HEK293 (cell line): ENCODE results near the gene IGDCC3.
A peak's percentile ranks its signal among the peaks of the same experiment; 100 is the strongest.

ENCODE experiments used
- PRDM6 ChIP-seq: fragments of 450-650 bp; formaldehyde crosslinking; IDR thresholded peaks from 2 replicates; pipeline ENCODE4 v1.5.1; 2017; ENCODE audit warnings: missing biosample characterization, missing genetic modification characterization
- REPIN1 ChIP-seq: fragments of 450-650 bp; formaldehyde crosslinking; IDR thresholded peaks from 2 replicates; pipeline ENCODE4 v1.5.1; 2017; ENCODE audit warnings: missing biosample characterization, missing genetic modification characterization, low read depth
- ZBTB20 ChIP-seq: fragments of 450-650 bp; formaldehyde crosslinking; IDR thresholded peaks from 2 replicates; pipeline ENCODE4 v1.5.1; 2016; ENCODE audit warnings: missing biosample characterization, missing genetic modification characterization
- ZBTB8A ChIP-seq: fragments of 450-650 bp; formaldehyde crosslinking; IDR thresholded peaks from 2 replicates; pipeline ENCODE4 v1.5.1; 2016; ENCODE audit warnings: missing biosample characterization, missing genetic modification characterization
- ZNF138 ChIP-seq: fragments of 450-650 bp; formaldehyde crosslinking; IDR thresholded peaks from 2 replicates; pipeline ENCODE4 v1.5.1; 2016; ENCODE audit warnings: missing biosample characterization, missing genetic modification characterization, borderline replicate concordance
- ZNF202 ChIP-seq: fragments of 450-650 bp; formaldehyde crosslinking; IDR thresholded peaks from 2 replicates; pipeline ENCODE4 v1.5.1; 2016; ENCODE audit warnings: missing biosample characterization, missing genetic modification characterization, borderline replicate concordance
- ZNF391 ChIP-seq: fragments of 450-650 bp; formaldehyde crosslinking; IDR thresholded peaks from 2 replicates; pipeline ENCODE4 v1.5.1; 2016; ENCODE audit warnings: low read depth, missing biosample characterization, missing genetic modification characterization, borderline replicate concordance
- ZNF707 ChIP-seq: fragments of 450-650 bp; formaldehyde crosslinking; IDR thresholded peaks from 2 replicates; pipeline ENCODE4 v1.5.1; 2016; ENCODE audit warnings: missing biosample characterization, missing genetic modification characterization
- ZNF777 ChIP-seq: fragments of 450-650 bp; formaldehyde crosslinking; IDR thresholded peaks from 2 replicates; pipeline ENCODE4 v1.5.1; 2017; ENCODE audit warnings: missing biosample characterization, missing genetic modification characterization, borderline replicate concordance
- TF ChIP-seq, protein P1 (sequence below): fragments of 450-650 bp; formaldehyde crosslinking; IDR thresholded peaks from 2 replicates; pipeline ENCODE4 v1.5.1; 2016; ENCODE audit warnings: missing biosample characterization, missing genetic modification characterization
- TF ChIP-seq, protein P2 (sequence below): fragments of 450-650 bp; formaldehyde crosslinking; optimal IDR thresholded peaks from 2 replicates; pipeline ENCODE3; 2016; ENCODE audit warnings: missing biosample characterization, mild to moderate bottlenecking, missing genetic modification characterization
- TF ChIP-seq, protein P3 (sequence below): fragments of 450-650 bp; formaldehyde crosslinking; IDR thresholded peaks from 2 replicates; pipeline ENCODE4 v1.5.1; 2017; ENCODE audit warnings: missing biosample characterization, missing genetic modification characterization
- TF ChIP-seq, protein P4 (sequence below): fragments of 450-650 bp; formaldehyde crosslinking; conservative IDR thresholded peaks from 2 replicates; pipeline ENCODE4 v1.5.1; 2016; ENCODE audit warnings: low read depth, missing biosample characterization, missing genetic modification characterization
- TF ChIP-seq, protein P5 (sequence below): fragments of 450-650 bp; formaldehyde crosslinking; IDR thresholded peaks from 2 replicates; pipeline ENCODE4 v1.5.1; 2016; ENCODE audit warnings: missing biosample characterization, missing genetic modification characterization, borderline replicate concordance
- TF ChIP-seq, protein P6 (sequence below): fragments of 450-650 bp; formaldehyde crosslinking; IDR thresholded peaks from 2 replicates; pipeline ENCODE4 v1.5.1; 2016; ENCODE audit warnings: missing biosample characterization, missing genetic modification characterization

Gene IGDCC3

DNA sequence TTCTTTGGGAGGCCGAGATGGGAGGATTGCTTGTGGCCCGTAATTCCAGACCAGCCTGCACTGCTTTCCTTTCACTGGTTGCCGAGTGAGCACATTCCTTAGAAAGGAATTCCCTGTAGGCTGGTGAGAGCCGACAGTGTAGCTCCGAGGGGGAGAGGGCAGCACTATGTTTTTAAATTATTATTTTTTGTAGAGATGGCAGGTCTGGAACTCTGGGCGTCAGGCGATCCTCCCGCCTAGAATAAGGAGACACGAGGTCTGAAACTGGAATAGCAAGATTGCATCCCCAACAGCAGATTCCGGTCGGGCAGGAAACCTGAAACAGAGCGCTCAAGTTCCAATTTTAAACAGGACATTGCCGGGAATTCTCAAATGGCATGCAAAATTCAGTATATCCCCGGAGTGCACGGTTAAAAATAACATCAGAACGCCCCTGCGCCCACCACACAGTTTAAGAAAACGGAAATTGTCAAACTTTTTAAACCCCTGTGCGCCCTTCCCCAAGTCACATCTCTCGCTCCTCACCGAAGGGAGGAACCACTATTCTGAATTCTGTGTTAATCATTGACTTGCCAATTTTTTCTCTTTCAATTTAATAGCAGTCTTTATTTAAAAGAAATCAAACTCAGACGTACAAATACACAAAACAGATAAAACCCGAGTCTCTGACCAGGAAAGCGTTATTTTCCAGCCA, 74.0 kb downstream of the IGDCC3 start (continued):
- TF ChIP-seq, protein P1, sequence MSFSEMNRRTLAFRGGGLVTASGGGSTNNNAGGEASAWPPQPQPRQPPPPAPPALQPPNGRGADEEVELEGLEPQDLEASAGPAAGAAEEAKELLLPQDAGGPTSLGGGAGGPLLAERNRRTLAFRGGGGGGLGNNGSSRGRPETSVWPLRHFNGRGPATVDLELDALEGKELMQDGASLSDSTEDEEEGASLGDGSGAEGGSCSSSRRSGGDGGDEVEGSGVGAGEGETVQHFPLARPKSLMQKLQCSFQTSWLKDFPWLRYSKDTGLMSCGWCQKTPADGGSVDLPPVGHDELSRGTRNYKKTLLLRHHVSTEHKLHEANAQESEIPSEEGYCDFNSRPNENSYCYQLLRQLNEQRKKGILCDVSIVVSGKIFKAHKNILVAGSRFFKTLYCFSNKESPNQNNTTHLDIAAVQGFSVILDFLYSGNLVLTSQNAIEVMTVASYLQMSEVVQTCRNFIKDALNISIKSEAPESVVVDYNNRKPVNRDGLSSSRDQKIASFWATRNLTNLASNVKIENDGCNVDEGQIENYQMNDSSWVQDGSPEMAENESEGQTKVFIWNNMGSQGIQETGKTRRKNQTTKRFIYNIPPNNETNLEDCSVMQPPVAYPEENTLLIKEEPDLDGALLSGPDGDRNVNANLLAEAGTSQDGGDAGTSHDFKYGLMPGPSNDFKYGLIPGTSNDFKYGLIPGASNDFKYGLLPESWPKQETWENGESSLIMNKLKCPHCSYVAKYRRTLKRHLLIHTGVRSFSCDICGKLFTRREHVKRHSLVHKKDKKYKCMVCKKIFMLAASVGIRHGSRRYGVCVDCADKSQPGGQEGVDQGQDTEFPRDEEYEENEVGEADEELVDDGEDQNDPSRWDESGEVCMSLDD (tag by site-specific recombination), result no peak
- TF ChIP-seq ZNF777, result no peak
- TF ChIP-seq, protein P2, sequence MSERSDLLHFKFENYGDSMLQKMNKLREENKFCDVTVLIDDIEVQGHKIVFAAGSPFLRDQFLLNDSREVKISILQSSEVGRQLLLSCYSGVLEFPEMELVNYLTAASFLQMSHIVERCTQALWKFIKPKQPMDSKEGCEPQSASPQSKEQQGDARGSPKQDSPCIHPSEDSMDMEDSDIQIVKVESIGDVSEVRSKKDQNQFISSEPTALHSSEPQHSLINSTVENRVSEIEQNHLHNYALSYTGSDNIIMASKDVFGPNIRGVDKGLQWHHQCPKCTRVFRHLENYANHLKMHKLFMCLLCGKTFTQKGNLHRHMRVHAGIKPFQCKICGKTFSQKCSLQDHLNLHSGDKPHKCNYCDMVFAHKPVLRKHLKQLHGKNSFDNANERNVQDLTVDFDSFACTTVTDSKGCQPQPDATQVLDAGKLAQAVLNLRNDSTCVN (tag by site-specific recombination), result no peak
- no peak for TF ChIP-seq ZNF391
- no peak for TF ChIP-seq ZNF202
- no peak for TF ChIP-seq ZNF707
- TF ChIP-seq, protein P3, sequence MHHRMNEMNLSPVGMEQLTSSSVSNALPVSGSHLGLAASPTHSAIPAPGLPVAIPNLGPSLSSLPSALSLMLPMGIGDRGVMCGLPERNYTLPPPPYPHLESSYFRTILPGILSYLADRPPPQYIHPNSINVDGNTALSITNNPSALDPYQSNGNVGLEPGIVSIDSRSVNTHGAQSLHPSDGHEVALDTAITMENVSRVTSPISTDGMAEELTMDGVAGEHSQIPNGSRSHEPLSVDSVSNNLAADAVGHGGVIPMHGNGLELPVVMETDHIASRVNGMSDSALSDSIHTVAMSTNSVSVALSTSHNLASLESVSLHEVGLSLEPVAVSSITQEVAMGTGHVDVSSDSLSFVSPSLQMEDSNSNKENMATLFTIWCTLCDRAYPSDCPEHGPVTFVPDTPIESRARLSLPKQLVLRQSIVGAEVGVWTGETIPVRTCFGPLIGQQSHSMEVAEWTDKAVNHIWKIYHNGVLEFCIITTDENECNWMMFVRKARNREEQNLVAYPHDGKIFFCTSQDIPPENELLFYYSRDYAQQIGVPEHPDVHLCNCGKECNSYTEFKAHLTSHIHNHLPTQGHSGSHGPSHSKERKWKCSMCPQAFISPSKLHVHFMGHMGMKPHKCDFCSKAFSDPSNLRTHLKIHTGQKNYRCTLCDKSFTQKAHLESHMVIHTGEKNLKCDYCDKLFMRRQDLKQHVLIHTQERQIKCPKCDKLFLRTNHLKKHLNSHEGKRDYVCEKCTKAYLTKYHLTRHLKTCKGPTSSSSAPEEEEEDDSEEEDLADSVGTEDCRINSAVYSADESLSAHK, result no peak
- peak; percentile 57 for TF ChIP-seq ZBTB8A (tag by site-specific recombination)
- peak; percentile 73 for TF ChIP-seq ZBTB20 (tag by site-specific recombination)
- TF ChIP-seq, protein P4, sequence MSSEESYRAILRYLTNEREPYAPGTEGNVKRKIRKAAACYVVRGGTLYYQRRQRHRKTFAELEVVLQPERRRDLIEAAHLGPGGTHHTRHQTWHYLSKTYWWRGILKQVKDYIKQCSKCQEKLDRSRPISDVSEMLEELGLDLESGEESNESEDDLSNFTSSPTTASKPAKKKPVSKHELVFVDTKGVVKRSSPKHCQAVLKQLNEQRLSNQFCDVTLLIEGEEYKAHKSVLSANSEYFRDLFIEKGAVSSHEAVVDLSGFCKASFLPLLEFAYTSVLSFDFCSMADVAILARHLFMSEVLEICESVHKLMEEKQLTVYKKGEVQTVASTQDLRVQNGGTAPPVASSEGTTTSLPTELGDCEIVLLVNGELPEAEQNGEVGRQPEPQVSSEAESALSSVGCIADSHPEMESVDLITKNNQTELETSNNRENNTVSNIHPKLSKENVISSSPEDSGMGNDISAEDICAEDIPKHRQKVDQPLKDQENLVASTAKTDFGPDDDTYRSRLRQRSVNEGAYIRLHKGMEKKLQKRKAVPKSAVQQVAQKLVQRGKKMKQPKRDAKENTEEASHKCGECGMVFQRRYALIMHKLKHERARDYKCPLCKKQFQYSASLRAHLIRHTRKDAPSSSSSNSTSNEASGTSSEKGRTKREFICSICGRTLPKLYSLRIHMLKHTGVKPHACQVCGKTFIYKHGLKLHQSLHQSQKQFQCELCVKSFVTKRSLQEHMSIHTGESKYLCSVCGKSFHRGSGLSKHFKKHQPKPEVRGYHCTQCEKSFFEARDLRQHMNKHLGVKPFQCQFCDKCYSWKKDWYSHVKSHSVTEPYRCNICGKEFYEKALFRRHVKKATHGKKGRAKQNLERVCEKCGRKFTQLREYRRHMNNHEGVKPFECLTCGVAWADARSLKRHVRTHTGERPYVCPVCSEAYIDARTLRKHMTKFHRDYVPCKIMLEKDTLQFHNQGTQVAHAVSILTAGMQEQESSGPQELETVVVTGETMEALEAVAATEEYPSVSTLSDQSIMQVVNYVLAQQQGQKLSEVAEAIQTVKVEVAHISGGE (tag by site-specific recombination), result peak; percentile 91
- TF ChIP-seq, protein P5, sequence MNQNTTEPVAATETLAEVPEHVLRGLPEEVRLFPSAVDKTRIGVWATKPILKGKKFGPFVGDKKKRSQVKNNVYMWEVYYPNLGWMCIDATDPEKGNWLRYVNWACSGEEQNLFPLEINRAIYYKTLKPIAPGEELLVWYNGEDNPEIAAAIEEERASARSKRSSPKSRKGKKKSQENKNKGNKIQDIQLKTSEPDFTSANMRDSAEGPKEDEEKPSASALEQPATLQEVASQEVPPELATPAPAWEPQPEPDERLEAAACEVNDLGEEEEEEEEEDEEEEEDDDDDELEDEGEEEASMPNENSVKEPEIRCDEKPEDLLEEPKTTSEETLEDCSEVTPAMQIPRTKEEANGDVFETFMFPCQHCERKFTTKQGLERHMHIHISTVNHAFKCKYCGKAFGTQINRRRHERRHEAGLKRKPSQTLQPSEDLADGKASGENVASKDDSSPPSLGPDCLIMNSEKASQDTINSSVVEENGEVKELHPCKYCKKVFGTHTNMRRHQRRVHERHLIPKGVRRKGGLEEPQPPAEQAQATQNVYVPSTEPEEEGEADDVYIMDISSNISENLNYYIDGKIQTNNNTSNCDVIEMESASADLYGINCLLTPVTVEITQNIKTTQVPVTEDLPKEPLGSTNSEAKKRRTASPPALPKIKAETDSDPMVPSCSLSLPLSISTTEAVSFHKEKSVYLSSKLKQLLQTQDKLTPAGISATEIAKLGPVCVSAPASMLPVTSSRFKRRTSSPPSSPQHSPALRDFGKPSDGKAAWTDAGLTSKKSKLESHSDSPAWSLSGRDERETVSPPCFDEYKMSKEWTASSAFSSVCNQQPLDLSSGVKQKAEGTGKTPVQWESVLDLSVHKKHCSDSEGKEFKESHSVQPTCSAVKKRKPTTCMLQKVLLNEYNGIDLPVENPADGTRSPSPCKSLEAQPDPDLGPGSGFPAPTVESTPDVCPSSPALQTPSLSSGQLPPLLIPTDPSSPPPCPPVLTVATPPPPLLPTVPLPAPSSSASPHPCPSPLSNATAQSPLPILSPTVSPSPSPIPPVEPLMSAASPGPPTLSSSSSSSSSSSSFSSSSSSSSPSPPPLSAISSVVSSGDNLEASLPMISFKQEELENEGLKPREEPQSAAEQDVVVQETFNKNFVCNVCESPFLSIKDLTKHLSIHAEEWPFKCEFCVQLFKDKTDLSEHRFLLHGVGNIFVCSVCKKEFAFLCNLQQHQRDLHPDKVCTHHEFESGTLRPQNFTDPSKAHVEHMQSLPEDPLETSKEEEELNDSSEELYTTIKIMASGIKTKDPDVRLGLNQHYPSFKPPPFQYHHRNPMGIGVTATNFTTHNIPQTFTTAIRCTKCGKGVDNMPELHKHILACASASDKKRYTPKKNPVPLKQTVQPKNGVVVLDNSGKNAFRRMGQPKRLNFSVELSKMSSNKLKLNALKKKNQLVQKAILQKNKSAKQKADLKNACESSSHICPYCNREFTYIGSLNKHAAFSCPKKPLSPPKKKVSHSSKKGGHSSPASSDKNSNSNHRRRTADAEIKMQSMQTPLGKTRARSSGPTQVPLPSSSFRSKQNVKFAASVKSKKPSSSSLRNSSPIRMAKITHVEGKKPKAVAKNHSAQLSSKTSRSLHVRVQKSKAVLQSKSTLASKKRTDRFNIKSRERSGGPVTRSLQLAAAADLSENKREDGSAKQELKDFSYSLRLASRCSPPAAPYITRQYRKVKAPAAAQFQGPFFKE (tag by site-specific recombination), result no peak
- no peak for TF ChIP-seq PRDM6 (tag by site-specific recombination)
- no peak for TF ChIP-seq ZNF138 (tag by site-specific recombination)
- TF ChIP-seq, protein P6, sequence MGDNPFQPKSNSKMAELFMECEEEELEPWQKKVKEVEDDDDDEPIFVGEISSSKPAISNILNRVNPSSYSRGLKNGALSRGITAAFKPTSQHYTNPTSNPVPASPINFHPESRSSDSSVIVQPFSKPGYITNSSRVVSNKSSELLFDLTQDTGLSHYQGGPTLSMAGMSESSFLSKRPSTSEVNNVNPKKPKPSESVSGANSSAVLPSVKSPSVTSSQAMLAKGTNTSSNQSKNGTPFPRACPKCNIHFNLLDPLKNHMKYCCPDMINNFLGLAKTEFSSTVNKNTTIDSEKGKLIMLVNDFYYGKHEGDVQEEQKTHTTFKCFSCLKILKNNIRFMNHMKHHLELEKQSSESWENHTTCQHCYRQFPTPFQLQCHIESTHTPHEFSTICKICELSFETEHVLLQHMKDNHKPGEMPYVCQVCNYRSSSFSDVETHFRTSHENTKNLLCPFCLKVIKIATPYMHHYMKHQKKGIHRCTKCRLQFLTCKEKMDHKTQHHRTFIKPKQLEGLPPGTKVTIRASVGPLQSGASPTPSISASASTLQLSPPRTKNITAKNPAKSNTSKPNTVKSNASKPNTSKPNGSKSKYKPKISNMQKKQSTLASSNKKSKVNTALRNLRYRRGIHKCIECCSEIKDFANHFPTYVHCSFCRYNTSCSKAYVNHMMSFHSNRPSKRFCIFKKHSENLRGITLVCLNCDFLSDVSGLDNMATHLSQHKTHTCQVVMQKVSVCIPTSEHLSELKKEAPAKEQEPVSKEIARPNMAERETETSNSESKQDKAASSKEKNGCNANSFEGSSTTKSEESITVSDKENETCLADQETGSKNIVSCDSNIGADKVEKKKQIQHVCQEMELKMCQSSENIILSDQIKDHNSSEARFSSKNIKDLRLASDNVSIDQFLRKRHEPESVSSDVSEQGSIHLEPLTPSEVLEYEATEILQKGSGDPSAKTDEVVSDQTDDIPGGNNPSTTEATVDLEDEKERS (tag by site-specific recombination), result no peak
- no peak; the same call in 1 of the 2 replicates for TF ChIP-seq REPIN1 (tag by site-specific recombination)
